ENCODE measurements around the gene ALK.

The ALK gene

DNA sequence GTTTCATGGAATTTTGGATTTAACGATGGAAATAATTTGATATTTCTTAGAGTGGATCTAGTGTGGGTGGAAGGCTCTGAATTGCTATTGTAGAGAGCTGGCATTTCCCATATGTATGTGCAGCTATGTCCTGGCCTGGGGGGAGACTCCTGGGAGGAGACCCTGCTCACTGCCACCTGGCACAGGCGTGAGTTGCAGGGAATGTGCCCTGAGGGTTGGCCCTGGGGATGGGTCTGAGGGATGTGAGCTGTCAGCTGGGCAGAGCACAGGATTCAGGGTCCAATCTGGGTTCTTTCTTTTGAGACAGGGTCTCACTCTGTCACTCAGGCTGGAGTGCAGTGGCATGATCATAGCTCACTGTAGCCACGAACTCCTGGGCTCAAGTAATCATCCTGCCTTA lies 686.0 kb downstream of the ALK start:
- no peak for DNase-seq

- no peak for DNase-seq
Measured at GRCh38 chr2:29233428-29233827, 688.0 kb downstream of the ALK start.

GRCh38 chr2:29232041-29232440 lies 689.3 kb downstream of the ALK start:
- DNase-seq, result no peak

GRCh38 chr2:29229640-29230039 lies 691.7 kb downstream of the ALK start:
- DNase-seq, result no peak

GRCh38 chr2:29228947-29229346 lies 692.4 kb downstream of the ALK start:
- no peak for DNase-seq

GRCh38 chr2:29227935-29228675 lies 693.3 kb downstream of the ALK start:
- DNase-seq, result no peak

DNA sequence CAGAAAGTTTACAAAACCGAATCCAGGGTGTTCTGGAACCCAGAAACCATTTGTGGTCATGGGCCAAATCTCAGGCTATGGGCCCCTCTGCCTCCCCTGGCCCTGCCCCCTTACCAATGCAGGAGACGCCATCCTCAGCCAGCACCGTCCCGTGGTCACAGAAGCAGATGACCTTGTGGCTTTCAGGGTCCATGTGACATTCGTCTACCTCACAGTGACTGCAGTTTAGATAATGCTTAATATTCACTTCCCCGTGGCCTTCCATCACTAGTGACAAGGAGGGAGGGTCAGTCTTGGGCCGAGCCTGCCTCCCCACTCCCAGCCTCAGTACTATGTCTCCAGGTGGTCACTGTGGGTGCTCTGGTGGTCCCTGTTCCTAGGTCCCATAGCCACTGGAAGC lies 694.6 kb downstream of the ALK start:
- no peak for DNase-seq

DNA sequence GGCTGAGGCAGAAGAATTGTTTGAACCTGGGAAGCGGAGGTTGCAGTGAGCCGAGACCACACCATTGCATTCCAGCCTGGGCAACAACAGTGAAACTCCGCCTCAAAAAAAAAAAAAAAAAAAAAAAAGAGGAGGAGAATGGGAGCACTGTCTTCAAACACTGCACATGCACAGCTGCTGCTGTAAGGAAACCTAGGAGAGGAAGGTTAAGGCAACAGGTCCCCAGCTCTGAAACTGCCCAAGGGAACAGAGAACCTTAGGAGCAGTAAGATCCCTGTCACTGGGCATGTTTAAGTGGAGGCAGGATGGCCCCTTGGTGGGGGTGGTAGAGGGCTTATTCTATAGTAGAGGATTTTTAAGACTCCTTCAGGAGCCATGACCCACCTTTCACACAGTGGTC lies 695.0 kb downstream of the ALK start:
- no peak for DNase-seq

DNA sequence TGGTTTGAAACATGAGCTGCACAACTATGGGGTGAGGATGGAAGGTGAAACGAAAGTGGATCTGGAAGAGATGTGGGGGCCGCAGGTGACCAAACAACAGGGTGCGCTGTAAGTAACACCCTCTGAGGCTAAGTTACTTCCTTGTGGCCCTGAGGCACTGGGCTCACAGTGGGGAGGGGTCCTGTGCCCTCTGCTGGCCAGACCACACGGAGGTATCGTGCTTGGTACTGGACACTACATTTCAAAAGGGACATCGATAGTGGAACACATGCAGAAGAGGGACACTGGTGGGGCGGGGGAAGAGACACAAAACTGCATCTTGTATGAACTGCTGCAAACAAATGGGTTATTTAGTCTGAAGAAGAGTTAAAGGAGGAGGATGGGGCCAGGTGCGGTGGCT lies 695.6 kb downstream of the ALK start:
- DNase-seq, result no peak

DNA sequence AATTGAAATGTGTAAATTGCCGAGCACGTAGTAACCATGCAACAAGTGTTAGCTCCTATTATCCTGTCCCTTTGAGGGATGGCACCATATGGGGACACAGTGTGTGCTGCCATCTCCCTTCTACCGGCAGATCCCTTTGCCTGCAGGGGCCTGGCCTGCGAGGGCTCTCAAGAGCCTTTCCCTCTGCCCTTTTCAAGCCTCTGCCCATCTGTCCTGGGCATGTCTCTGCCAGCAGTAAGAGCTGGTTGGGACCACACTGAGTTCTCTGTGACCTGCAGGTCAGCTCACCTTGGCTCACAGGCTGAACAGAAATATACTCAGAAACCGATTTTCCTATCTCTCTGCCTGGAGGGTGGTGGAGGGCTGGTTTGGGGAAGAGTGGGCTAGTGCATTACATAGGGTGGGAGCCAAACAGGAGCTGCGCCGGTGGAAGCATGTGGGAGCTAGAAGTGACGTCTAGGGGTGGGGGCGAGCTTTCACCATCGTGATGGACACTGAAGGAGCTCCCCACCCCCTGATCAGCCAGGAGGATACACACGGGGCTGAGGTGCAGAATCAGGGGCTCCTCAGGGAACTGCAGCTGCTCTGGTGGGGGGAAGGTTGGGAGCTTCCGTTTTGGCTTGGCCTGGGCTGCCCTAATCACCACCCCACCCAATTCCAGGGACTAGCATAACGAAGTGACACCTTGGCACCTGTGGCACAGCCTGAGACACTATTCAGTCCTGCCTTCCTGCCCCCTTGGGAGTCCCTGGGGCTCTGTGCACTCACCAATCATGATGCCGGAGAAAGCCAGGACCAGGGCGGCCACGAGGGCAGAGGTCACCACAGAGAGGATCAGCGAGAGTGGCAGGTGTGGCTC lies 696.5 kb downstream of the ALK start:
- no peak for DNase-seq

GRCh38 chr2:29223851-29224692 lies 697.3 kb downstream of the ALK start:
- DNase-seq, result no peak

DNA sequence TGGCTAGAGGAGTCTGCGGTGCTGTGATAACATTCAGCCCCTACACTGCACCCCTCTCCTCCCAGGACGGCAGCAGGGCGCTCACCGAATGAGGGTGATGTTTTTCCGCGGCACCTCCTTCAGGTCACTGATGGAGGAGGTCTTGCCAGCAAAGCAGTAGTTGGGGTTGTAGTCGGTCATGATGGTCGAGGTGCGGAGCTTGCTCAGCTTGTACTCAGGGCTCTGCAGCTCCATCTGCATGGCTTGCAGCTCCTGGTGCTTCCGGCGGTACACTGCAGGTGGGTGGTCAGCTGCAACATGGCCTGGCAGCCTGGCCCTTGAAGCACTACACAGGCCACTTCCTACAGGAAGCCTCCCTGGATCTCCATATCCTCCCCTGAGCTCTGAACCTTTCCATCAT lies 698.1 kb downstream of the ALK start:
- DNase-seq, result no peak

GRCh38 chr2:29222381-29223179 lies 698.8 kb downstream of the ALK start:
- DNase-seq, result no peak

- no peak for DNase-seq
Measured at GRCh38 chr2:29220506-29221270, 700.7 kb downstream of the ALK start.

GRCh38 chr2:29219374-29219773 lies 702.0 kb downstream of the ALK start:
- no peak for DNase-seq

DNA sequence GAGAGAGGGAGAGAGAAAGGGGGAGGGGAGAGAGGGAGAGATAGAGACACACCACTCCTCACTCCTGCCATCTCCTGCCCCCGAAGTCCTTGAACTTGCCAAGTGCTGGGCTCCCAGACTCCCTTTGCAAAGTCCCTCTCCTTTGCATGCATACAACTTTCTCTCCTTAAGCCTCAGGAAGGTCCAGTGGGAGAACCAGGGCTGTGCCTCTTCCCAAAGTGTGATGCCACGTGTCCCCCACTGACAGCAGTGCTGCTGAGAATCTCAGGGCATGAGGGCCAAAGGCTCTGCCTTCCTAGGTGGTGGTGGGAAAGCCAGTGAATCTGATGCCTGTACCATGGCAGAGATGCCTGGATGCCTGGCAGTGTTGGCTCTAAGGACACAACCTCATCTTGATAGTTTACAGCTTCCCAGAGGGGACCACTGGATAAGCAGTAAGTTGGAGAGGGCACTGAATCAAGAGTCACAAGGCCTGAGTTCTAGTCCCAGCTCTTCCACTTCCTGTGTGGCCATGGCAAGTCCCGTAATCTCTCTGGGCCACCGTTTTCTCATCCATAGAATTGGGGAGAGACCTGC lies 702.7 kb downstream of the ALK start:
- no peak for DNase-seq

- no peak for DNase-seq
Measured at GRCh38 chr2:29218071-29218470, 703.3 kb downstream of the ALK start.

DNA sequence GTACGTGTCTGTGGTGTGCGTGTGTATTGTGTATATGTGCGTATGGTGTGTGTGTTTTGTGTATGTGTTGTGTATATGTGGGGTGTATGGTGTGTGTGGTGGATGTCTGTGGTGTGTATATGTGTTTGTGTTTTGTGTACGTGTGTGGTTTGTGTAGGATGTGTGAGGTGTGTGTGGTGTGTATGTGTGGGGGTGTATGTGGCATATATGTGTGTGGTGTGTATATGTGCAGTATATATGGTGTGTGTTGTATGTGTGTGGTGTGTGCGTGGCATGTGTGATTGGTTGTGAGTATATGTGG lies 704.8 kb downstream of the ALK start:
- no peak for DNase-seq

DNA sequence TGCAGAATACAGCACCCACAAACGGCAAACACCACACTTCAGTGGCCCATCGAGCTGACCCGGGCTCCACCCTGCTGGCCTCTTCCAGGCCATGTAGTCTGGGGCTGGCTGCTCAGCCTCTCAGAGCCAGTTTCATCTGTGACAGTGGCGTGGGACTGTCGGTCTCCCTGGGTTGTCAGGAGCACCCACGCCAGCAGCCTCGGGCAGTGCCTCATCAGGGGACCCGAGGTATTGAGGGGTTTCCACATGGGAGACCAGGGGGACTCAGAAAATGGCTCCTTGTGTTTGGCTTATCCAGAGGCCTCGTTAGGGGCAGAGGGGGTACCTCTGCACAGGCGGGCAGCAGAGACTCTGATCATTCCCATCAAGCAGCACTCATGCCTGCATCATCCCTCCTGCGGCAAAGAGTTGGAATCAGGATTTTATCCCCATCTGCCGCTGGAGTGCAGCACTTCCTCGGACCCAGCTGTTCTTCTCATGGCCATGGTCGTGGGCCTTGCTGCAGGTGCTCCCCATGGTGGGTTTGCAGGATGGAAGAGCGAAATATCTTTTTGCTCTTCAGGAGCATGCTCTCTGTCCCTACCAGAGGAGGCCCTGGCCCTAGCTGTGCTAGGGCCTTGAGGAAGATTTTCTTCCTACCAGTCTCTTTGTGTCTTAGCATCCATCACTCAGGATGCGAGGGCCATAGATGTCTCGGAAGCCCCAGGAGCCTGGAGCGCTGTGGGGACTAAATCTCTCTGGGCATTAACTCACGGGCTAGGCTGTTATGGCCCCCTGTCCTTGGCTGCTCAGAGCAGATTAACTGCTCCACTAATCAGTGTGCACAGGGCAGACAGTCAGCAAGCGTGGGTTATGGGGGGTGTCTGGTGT lies 705.4 kb downstream of the ALK start:
- DNase-seq, result no peak

DNA sequence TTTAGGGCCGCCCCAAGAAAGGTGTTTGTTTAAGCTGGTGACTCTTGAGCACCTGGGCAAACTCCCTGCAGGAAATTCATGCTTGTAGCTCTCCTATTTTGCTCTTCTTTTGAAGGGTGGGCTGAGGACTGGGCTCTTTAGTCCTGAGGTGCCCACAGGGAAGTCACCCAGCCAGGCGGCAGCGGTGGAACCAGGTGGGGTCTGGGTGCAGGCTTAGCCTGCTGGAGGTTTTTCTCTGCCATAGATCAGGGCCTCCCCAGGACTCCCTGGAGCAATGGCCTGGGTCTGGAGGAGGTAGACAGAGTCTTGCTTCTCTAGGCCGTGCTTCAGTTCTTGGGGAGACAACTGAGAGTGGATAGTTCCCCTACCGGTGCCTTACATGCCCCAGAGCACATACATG lies 706.3 kb downstream of the ALK start:
- no peak for DNase-seq

DNA sequence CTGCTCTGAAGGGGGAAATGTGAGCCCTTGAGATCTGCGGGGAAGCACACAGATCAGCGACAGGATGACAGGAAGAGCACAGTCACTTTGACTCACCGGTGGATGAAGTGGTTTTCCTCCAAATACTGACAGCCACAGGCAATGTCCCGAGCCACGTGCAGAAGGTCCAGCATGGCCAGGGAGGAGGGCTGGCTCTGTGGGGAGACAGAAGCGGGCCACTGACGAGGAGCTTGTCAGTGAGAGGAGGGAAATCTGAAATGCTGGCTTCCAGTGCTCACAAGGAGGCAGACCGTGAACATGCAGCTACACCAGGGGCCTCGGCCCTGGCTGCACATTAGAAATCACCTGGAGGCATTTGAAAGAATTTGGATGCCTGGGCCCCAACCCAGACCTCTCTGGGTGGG lies 707.5 kb downstream of the ALK start:
- DNase-seq, result no peak
